Left cardiac atrium (tissue), 4 donors: ENCODE measurements around the gene CPA5. TPM values are rescaled to one million over a fixed set of nuclear protein-coding genes. Genes with fewer than 3 reads are reported as not detected.
"Not testable (repeated sequence)": the region's sequence is repeated elsewhere in the genome, so short reads cannot be mapped to it uniquely, and the experiment has no call there.

Source experiments
- ATAC-seq, 2 donors: fragments of 200-7000 bp; cut with Tn5 transposase; one replicate each; pipeline ENCODE4 v1.9.1; 2020; ENCODE audit warnings: mild to moderate bottlenecking in 2 of 2, moderate library complexity in 2 of 2
- DNase-seq: peaks from one replicate; pipeline ENCODE4 v3.0.0-alpha.2; 2020
- intact Hi-C, 2 donors: fragments of 100-400 bp; cut with DNase I; formaldehyde crosslinking; loops; one replicate each; pipeline versions ENCODE4 v1.14.1 to v1.15.1; 2022 to 2023
- total RNA-seq, 2 donors: library from RNA; stranded (reverse); fragmentation: NEBNext Ultra II Directional; extraction: Animal tissue kit (Norgen Biotek cat#: 25700); gene quantifications; one replicate each; pipeline ENCODE4 v1.2.1, GENCODE V29; 2021
- donor health status: DM: no; HTN: yes; CAD: no.
- donor health status: DM: no; HTN: yes; CAD: no; lungs with severe emphysema.
- donor health status: DM: yes; HTN: yes; CAD: no.
- donor health status: Dilated cardiomyopathy.

CPA5 gene
- total RNA-seq, 2 donors from 2014 or later, result not detected

DNA sequence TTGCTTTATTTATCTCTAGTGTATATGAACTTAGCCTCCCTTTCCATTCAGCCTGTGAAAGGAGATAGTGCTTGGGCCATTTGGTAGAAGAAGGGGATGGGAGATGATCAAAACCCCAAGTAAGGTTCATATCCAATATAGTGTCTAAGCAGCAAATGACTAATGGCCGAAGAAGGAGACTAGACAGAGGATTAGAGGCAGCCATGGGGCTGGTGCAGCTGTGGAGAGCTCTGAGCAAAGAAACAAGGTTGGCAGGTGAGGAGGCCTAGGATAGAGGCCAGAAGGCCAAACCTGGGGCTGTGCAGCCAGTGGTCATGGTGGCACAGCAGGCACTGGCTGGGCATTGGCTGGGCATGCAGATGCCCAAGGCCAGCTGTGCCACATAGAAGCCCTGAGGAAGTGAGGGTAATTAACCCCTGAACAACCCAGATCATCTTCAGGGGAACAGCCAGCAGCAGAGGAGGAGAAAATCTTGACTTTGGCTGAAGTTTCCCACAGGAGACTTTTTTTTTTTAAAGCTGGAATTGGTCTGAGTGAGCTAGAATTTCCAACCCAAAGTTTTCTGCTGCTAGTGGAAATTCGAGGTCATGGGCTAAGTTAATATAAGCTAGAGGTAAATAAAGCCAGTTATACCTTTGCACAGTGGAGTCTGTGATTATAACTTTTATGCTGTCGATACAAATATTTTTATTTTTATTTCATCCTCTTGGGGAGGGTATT, 25.4 kb downstream of the CPA5 start:
- no peak for ATAC-seq
- DNase-seq, result no peak
- intact Hi-C loops, result no loop called here

DNA sequence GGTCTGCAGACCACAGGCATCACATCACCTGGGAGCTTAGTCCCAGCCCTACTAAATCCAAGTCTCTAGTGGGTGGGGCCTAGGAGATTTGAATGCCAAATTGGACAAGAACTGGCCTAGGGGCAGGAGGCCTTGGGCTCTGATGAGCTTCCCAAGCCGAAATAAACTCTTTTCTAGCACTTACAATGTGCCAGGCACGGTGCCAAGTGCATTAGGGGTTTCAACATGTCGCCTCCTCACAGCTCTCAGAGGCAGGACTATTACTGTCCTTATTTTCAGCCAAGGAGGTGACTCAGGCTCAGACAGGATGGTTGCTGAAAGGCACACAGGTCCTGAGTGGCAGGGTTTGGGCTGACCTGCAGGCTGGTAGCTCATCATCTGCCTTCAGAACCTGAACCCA, 26.4 kb downstream of the CPA5 start:
- DNase-seq (peak; percentile 78), ATAC-seq (no peak)
- intact Hi-C loops, result no loop called here

DNA sequence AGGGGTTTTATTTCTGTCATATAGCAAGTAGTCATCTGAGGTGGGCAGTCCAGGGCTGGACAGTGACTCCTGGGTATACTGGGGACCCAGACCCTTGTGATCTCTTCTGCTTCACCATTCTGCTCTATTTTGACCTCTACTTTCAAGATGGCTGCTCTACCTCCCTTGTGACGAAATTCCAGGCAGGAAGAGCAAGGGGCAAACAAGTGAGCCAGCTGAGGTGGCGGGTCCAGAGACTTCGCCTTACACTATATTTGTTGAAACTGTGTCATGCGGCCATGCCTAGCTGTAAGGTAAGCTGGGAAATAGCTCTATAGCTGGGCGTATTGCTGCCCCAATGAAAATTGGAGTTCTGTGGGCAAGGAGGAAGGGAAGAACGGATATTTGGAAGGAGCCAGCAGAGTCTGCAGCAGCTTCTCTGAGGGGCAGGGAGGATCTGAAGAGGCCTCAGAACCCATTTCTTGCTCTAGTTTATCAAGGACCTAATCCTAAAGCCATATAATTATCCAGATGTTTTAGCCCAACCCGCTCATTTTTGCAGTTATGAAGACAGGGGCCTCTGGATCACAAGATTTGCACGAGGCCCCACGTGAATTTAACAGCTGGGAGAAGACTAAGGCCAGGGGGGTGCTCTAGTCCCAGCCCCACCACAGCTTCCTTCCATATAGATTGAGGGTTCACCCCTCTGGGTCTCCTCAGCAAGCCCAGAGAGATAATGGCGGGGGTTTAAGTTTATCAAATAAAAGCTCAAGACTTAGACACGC, 28.0 kb downstream of the CPA5 start:
- intact Hi-C loops, result no loop called here
- DNase-seq (no peak), ATAC-seq (no peak)

DNA sequence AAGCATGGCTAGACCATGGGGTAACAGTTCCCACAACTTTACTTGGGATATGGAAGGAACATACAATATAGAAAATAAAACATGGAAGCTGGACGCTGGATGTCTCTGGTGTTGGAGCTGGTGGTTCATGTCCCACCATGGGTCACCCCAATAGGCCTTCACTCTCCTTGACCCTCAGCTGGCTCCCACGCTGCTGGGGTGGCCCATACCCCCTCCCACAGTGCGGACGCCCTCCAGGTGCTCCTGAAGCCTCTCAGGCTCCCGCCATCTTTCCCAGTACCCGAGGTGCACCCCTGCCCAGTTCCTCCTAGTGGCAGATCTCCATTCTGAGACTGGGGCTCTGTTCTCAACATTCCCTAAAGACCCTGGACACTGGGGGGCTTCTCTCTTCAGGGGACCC, 29.9 kb downstream of the CPA5 start:
- no peak for ATAC-seq
- DNase-seq, result no peak
- intact Hi-C loops, result no loop called here

DNA sequence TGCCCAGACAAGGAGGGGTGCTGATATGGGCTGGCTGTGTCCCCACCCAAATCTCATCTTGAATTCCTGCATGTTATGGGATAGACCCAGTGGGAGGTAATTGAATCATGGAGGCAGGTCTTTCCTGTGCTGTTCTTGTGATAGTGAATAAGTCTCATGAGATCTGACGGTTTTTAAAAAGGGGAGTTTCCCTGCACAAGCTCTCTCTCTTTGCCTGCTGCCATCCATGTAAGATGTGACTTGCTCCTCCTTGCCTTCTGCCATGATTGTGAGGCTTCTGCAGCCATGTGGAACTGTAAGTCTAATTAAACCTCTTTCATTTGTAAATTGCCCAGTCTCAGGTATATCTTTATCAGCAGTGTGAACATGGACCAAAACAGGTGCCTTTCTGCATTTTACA, 31.8 kb downstream of the CPA5 start:
- ATAC-seq, DNase-seq, intact Hi-C loops: not testable (repeated sequence)

DNA sequence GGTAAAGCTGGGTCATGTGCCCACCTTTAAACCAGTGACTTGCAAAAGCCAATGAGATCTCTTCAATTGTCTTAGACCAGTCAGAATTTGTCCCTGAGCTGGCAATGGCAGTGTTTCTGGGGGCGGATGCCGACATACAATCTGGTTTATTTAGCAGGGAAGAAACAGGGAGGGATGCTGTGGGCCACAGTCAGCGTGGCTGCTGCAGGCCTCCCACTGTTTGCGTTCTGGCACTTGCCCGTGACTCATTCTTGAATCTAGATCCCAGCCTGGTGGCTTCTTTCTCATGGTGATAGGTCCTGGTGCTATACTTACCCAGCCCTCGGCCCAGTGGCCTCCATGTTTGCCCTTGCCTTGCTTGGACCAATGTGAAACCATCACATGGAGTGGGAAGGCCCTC, 32.6 kb downstream of the CPA5 start:
- ATAC-seq (no peak), DNase-seq (no peak)
- intact Hi-C loops, result no loop called here

DNA sequence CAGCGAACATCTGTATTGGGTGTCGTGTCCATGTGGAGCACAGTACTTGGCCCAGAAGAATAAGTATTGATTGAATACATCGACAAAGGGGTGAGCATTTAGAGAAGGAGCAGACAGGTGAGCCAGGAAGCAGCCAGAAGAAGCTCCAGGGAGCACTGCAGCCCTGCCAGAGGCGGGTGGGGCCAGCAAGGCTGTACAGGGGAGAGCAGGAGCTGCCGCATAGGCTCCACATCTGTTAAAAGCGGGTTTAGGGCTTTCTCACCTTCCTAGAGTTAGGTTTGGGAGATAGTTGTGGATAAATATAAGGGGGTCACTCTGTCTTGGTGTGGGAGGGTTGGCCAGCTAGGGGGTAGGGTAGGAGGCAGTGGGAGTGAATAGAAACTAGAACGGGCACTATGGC, 34.4 kb downstream of the CPA5 start:
- no peak for DNase-seq
- intact Hi-C loops, result no loop called here
- no peak for ATAC-seq

DNA sequence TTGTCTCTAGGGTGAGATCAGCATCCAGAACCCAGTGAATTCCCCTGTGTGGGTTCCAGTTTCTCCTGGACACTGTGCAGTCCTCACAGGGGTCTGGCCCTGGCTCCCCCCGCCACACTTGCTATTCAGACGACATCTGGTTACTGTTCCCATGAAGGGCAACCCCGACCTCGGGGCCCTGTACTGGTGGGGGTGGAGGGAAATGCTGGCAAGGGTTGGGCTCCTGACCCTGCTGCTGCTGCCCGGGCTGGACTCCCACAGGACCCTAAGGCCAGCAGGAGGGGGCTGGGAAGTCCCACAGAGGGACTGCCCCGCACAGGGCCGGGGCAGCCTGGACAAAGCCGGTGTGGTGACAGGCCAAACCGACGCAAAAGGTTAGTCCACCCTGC, 34.9 kb downstream of the CPA5 start:
- ATAC-seq, result peak; percentile 7 to 31
- no peak for DNase-seq

DNA sequence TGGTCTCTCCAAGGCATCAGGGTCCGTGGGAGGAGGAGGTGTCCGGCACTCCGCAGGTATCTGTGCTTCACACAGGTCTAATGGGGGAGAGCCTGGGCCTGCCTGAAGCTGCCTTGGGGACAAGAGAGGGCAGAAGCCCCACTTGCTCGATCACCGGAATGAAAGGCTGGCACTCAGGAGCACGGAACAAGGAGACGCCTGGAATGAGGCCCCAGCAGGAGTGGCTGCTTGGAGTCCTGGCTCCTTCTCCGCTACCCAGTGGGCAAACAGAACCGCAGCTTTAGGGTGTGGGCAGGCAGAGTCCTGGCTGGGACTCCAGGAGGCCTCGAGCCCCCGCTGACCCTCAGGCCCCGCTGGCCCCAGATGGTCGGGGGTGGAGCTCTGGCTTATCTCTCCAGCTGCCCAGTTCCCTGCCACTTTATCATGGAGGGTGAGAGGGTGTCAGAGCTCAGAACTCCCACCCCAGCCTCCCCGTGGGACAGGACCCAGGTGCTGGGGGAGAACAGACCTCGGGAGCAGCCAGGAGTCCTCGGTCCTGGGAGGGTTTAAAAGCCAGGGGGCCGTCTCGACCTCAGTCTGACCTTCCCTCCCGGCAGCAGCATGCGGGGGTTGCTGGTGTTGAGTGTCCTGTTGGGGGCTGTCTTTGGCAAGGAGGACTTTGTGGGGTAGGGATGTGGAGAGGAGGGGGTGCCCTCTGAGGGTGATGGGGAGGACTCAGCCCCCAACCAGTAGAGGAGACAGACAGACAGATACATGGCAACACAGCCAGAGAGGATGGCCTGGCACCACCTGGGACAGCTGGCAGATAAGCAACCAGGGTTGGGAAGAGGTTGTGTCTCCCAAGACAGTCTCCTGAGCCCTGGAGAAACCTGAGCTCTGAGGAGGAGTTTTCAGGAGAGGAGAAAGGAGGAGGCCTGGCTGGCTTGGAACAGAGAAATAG, 35.6 kb downstream of the CPA5 start, which contains the start of gene CPA1:
Gene CPA1 (plus strand): TSS at position 574 of the 940 bp plus-strand sequence. CDS start 27 bp downstream, at position 601.
- peak; percentile 45 to 58 for ATAC-seq
- intact Hi-C loops, result no loop called here
- no peak for DNase-seq

More for the DNA sequence above, 34.9 kb downstream of the CPA5 start:
- intact Hi-C loops, result no loop called here

DNA sequence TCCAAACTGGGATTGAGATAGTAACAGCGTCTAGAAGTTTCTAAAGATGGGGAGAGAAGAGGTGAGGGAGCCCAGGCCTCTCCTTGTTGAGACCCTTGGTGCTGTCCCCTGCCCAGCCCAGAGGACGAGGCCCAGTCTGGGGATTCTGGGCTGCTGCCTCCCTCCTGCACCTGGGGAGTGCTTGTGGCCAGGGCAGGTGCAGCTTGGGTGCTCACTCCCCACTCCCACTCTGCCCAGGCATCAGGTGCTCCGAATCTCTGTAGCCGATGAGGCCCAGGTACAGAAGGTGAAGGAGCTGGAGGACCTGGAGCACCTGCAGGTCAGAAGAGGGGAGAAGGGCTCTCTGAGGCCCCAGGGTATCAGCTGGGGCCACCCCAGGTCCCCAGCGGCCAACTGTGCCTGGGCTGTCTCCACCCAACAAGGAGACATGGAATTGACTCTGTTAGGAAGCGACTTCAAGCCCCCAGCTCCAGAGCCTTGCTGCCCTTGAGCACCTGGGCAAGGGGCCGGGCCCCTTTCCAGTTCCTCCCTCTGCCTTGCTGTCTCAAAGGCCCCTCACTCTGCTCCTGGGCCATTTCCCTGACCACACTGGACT, 36.3 kb downstream of the CPA5 start:
- ATAC-seq, result no peak
- intact Hi-C loops, result no loop called here
- DNase-seq, result no peak

DNA sequence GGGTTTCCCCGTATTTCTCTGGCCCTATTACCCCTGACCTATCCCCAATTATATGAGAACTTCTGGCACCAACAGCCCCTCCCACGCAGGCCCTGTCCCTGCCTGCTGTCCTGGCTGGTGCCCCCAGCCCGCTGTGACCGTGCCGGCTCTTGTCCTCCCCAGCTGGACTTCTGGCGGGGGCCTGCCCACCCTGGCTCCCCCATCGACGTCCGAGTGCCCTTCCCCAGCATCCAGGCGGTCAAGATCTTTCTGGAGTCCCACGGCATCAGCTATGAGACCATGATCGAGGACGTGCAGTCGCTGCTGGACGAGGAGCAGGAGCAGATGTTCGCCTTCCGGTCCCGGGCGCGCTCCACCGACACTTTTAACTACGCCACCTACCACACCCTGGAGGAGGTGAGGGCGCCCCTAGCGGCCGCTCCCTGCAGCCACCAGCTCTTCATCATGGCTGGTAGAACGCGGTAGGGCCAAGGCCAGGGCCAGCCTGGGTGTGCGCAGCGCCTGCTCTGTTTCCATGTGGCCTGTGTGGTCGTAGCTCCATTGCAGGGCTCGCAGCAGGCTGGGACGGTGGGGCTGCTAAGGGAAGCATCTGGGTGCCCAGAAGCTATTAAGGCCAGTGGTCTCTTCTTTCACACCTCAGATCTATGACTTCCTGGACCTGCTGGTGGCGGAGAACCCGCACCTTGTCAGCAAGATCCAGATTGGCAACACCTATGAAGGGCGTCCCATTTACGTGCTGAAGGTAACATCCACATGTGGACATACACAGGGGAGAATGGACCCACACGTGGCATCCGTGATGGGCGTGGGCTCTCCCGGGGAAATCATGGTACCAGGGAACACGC, 37.1 kb downstream of the CPA5 start:
- intact Hi-C loops, result no loop called here
- DNase-seq (no peak), ATAC-seq (no peak)

DNA sequence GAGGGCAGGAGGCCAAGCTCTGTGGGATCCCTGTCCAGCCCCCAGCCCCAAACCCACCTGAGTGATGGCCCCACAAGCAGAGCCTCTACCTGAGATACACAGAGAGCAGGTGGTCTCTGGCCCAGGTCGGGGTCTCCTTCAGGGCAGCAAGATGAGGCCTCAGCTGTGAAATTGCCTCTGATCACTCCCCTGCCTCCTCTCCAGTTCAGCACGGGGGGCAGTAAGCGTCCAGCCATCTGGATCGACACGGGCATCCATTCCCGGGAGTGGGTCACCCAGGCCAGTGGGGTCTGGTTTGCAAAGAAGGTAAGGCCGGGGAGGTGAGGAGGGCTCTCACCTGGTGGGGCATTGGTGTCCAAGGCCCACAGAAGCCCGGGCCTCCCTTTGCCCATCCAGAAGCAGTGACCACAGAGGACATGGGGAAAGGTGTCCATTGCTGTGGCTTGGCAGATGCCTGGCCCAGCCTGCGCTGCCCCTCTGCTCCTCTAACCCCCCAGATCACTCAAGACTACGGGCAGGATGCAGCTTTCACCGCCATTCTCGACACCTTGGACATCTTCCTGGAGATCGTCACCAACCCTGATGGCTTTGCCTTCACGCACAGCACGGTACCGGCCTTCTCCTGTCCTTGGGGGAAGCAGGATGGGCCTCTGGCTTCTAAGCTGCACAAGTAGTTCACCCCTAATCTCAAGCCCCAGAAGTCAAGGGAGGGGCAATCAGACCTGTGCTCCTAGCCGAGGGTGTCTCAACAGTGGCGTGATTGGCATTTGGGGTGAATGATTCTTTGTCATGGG, 38.8 kb downstream of the CPA5 start:
- DNase-seq, result no peak
- intact Hi-C loops, result no loop called here
- ATAC-seq, result no peak

DNA sequence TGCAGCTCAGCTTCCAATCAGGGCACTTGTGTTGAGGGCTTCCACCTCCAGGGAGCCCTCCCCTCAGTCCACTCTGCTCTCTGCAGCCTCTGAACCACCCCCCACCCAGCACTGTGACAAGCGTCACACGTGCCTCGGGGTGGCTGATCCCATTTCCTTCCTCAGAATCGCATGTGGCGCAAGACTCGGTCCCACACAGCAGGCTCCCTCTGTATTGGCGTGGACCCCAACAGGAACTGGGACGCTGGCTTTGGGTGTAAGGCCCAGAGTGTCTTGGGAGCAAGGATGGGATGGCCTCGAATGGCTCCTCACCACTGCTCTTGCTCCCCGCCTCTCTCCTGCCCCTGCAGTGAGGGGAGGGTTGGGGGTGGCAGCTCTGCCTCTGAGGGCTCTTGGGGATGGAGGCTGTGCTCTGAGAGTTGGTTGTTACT, 39.8 kb downstream of the CPA5 start:
- DNase-seq (no peak), ATAC-seq (no peak)
- intact Hi-C loops, result no loop called here

DNA sequence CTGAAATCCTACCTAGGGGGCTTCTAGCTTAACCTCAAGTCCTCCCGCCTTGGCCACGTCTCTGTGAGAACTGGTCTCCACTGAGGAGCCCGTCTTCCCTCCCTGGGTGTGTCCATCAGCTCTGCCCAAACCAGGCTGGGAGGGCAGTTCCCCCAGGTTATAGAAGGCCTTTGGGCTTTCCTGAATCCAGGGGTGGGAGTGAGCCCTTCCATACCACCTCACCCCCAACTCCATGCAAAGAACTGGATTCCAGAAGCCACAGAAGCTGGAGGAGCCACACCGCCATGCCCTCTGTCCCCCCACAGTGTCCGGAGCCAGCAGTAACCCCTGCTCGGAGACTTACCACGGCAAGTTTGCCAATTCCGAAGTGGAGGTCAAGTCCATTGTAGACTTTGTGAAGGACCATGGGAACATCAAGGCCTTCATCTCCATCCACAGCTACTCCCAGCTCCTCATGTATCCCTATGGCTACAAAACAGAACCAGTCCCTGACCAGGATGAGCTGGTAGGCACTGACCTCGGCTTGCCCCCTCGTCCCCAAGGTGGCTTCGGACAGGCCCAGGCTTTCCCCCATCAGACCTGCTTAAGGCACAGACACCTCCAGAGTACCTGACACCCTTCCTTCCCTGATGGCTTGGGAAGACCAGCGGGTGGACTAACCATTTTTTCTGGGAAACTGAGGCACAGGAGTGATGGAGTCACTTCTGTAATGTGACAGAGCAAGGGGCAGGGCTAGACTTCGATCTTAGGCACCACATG, 40.4 kb downstream of the CPA5 start:
- intact Hi-C loops, result no loop called here
- no peak for DNase-seq
- ATAC-seq, result no peak

DNA sequence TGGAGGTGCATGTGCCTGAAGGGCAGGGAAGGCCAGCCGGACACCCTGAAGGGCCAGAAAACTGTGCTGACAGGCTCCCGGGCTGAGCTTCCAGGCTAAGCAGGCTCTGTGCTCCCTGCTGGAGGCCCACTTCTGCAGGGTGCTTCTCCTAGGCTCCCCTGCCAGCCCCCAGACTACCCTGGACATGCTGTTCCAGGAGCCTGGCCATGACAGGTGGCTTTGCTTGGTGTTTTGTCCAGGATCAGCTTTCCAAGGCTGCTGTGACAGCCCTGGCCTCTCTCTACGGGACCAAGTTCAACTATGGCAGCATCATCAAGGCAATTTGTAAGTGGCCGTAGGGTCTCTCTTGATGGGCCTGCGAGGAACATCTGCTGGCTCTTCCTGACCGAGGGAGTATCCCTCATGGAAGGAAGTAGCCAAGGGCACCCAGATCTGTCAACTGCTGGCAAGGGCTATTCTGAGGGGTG, 41.0 kb downstream of the CPA5 start:
- DNase-seq, result no peak
- intact Hi-C loops, result no loop called here
- ATAC-seq, result no peak

DNA sequence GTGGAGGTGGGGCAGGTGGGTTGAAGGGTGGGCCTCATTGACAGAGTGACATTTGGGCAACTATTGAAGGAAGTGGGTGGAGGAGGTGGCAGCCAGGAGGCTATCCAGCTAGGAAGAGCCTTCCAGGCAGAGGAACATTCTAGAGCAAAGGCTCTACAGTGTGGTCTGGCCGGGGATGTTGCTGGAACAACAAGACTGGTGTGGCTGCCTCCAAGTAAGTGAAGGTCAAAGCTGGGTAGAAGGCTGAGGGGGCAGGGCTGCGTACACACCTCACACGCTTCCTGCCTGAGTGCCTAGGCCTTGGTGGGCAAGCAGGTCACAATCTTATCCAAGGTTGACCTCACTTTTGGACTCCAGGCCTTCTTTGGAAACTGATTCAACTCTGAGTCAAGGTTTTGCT, 42.3 kb downstream of the CPA5 start:
- intact Hi-C loops, result no loop called here
- ATAC-seq (peak in 1 of 2 donors; percentile 63), DNase-seq (no peak)

DNA sequence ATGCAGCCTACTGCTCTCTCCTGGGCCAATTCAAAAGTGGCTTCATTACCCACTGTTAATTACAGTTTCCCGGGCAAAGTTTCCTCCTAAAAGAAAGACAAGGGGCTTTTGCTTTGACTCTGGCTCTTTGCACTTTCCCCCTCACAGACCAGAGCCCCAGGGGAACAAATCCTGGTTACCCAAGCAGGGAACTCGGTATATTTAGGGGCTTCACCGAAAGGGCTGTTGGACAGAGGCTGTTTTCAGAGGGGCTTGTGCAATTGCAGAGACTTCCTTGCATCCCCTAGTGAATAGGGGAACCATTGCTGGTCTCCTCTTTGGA, 42.7 kb downstream of the CPA5 start:
- intact Hi-C loops, result no loop called here
- DNase-seq (no peak), ATAC-seq (no peak)
